ENCODE results near the gene CDC42EP4. TPM values are rescaled to one million over a fixed set of nuclear protein-coding genes. Genes with fewer than 3 reads are reported as not detected.

The CDC42EP4 gene
- total RNA-seq (2014; rRNA removed; shearing (Covaris generic)), result 12.7 and 16.6 TPM in 2 replicates

- DNase-seq (ENCODE audit: low read depth), result peak; percentile 92
These were observed at the start of gene CDC42EP4 for GRCh38 chr17:73311781-73312641. Gene CDC42EP4, minus strand, starts transcription at chr17:73312001. Its CDS starts 25,501 bp downstream, at chr17:73286500.

GRCh38 chr17:73360961-73361761 is 49.4 kb upstream of the CDC42EP4 start:
- DNase-seq (ENCODE audit: low read depth), result no peak

- DNase-seq (ENCODE audit: low read depth), result peak; percentile 24
These were observed 48.2 kb upstream of the CDC42EP4 start for GRCh38 chr17:73359987-73360410.

DNA sequence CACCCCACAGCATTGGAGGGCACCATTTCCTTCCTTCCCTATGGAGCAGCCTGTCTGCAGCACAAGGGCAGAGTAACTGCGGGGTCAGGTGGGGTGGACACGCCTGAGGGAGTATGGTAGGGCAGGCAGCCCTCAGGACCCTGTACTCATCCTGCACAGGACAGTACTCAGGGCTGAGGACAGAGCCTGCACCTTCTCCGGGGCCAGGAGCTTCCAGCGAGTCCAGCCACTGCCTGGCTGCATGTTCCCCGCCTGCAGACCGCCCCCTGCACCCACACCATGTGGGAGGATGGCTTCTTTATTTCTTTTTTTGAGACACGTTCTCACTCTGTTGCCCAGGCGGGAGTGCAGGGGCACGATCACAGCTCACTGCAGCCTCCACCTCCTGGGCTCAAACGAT is 47.6 kb upstream of the CDC42EP4 start:
- DNase-seq (ENCODE audit: low read depth), result no peak

GRCh38 chr17:73358668-73359067 is 46.9 kb upstream of the CDC42EP4 start:
- no peak for DNase-seq (ENCODE audit: low read depth)

DNA sequence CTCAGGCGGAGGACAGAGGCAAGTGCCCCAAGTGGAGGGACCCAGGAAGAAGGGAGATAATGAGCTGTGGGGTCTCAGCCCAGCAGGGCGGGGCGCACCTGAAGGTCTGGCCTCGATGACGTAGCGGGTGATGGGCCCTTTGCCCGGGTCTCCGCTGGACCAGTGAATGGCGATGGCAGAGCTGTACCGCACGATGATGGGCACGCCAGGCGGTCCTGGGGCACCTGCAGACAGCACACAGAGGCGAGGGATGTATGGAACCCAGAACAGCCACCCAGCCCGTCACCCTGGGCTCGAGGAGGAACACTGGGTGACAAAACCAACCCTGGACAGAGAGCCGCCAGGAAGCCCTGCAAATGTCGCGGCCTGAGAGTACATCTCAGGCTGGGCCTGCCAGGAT is 46.2 kb upstream of the CDC42EP4 start:
- no peak for DNase-seq (ENCODE audit: low read depth)

DNA sequence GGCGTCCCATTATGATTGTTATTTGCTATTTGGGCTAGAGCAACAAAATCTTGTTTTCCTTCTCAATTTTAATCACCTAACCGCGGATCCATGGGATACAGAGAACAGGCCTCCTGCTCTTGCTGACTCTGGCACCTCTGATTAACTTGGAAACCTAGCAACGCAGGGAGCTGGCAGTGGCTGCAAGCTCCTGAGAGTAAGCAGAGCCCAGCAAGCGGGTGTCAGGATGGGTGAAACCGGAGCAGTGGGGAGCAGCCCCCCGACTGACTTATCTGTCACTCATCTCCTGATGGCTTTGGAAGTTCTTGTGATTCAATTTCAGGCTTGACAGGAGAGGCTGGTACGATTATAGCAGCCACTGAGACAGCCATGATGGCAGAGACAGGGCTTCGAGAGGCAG is 45.5 kb upstream of the CDC42EP4 start:
- no peak for DNase-seq (ENCODE audit: low read depth)

DNA sequence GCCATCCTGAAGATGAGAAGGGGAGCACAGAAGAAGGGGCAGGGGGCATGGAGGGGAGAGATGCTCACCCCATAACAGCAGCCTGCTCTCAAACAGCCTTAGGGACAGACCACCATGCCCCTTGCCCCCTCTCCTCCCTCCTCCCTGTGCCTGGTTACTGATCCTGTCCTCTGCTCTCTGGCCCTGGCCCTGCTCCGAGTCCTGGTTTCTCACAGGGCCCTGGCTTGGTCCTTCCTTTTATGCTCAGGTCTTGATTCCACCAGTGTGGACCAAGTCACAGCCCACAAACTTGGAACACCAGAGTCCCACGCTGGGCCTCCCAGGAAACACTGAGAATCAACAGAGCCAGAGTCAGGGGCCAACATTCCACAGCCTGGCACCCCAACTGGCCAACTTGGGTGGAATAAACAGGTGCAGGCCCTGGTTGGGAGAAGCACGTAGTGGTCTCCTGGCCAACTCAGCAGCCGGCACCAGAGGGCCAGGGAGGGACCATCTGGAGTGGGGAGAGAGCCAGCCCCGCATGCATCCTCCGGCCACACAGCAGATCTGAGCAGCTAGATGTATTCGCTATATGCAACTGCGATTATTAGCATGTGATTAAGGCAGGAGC is 44.9 kb upstream of the CDC42EP4 start:
- DNase-seq (ENCODE audit: low read depth), result no peak

DNA sequence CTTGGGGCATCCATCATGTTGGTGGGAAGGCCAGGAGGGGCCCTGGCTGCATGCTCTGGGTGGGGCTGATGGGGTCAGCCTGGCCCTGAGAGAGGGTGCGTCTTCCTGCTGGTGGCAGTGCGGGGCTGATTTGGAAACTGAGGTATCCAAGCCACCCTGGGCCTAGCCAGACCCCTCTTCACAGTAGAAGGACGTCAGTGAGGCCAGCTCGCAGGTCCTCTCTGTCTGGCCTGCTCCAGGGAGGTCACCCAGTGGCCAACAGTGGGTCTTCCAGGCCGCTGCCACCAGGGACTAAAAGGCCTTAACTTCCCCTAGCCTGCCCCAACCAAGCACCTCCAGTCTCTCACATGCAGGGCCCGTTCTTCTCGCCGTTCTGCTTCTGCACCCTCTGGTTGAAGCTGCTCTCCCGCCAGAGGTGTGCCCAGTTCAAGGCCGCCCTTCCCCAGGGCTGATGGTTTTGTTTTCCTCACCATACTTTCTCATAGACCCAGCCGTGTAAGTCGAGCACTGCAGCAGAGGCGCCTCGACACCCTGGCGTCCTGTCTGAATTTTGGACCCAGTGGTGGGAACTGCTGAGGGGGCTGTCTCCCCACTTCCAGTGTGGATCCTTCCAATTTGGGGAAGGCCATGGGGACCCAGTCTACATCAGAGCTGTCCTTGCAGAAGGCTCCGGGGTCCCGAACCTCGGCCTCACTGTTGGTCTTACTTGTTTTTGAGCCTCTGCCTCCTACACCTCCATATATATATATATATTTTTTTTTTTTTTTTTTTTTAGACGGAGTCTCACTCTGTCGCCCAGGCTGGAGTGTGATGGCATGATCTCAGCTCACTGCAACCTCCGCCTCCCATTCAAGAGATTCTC is 42.9 kb upstream of the CDC42EP4 start:
- DNase-seq (ENCODE audit: low read depth), result no peak

GRCh38 chr17:73352261-73352660 is 40.5 kb upstream of the CDC42EP4 start:
- no peak for DNase-seq (ENCODE audit: low read depth)

DNA sequence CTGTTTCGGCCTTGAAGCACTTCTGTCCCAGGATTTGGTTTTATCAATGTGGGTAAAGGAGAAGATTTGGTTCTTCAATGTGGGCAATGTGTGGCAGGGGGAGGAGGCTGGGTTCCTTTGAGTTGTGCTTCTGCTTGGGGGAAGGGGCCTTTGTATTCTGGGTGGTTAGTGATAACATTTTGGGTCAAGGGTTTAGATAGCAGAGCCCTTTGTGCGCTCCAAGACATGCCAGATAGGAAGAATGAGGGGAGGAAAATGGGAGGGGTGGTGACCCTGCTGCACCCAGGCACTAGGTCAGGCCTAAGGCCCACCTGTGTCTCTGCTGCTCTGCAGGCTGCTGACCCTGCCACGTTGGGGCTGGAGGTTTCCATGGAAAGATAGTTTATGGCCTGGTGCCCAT is 40.0 kb upstream of the CDC42EP4 start:
- no peak for DNase-seq (ENCODE audit: low read depth)

- DNase-seq (ENCODE audit: low read depth), result no peak
These were observed 39.1 kb upstream of the CDC42EP4 start for GRCh38 chr17:73350864-73351263.

DNA sequence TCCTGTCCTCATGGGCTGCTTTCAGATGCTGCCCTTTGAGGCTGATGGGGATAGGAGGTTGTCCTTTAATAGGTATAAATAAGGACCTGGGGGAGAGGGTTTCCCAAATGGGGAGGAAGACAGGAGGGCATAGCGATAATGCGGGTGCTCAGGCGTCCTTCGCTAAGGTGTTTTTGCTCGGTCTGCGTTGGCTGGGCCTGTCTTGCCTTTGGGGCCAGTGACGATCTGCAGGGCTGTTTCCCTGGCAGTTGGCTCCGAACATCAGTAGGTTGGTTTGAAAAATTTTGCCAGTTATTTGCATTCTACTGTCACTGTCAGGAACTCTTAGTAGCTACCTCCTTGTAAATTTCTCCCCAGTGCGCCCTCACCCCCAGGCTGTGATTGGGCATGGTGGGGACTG is 37.8 kb upstream of the CDC42EP4 start:
- DNase-seq (ENCODE audit: low read depth), result no peak

- DNase-seq (ENCODE audit: low read depth), result no peak
These were observed 37.3 kb upstream of the CDC42EP4 start for GRCh38 chr17:73349138-73349537.

GRCh38 chr17:73348829-73349095 is 37.0 kb upstream of the CDC42EP4 start:
- DNase-seq (ENCODE audit: low read depth), result no peak

- DNase-seq (ENCODE audit: low read depth), result no peak
These were observed 36.4 kb upstream of the CDC42EP4 start for GRCh38 chr17:73348018-73348828.

DNA sequence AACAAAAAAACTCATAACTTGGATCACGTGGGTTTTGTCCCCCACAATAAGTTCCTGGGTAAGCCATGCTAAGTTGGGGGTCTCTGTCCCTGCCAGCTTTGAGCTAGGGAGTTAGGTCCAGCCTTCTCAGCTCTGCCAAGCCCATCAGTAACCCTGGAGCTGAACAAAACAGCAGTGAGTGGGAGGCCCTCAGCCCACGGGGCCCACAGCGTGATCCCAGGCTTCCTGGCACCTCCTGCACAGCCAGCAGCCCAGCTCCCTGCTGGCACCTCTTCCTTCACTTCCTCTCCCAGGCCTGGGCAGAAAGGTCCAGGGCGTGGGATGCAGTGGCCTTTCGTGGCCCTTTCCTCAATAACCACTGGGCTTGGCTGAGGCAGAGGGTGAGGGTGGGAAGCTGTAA is 35.5 kb upstream of the CDC42EP4 start:
- DNase-seq (ENCODE audit: low read depth), result no peak

DNA sequence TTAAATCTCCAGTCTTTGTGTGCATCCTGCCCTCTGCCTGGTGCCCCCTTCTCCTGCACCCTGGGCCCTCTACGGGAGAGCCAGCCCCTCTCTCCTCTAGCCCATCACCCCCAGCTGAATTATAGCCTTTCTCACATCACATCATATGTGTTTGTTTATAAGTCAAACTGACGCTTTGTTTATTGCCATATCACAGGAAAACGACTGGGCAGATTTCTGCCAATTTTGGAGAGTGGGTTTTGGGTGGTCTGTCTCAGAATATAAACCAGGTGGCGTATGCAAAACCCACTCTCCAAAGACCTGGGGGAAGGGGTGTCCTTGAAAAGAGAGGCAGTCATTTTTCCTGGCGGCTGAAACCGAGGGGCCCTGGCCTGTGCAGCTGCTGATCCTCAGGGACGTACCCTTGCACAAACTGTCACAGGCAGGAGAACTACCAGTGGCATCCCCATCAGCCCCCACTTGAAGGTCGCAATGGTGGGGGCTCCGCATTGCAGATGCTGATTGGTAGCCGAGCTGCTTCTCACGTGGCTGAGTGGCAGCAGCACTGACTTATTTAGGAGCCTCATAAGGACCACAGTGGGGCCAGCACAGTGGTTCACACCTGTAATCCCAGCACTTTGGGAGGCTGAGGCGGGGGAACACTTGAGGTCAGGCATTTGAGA is 34.8 kb upstream of the CDC42EP4 start:
- DNase-seq (ENCODE audit: low read depth), result no peak

DNA sequence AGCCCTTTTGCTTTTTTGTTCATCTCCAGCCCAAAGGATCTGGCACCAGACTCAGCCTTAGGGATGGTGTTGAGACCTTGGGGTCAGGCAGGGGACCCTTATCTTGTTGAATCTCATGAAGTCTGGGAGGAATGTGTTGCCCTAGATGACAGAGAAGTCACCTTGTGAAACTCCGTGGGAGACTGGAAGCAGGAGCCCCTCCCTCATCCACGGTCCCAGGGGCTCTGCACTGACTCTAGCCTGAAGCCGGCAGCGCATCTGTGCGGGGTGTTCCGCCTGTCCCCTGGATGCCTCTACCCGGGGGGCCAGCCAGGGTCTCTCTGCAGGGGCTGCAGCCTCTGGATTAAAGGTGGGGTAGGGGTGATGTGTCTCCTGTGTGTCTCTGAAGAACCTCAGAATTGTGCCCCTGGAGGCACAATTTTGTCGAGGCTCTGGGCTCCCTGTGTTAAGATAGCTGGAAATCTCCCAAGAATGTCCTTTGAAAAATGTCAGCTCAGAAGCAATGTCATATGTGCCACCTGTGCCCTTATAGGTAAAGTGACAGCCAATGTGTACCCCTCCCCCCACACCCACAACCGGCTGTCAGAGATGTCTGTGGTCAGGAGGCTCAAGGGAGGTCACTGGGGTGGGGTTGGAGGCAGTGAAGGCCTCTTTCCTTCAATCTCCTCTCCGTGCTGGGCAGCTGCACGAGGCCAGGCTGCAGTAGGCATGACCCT is 32.1 kb upstream of the CDC42EP4 start:
- DNase-seq (ENCODE audit: low read depth), result peak; percentile 37

Measured in M059J (cell line).